Testis (tissue), 2 donors: ENCODE data around the gene CAMTA1.

Experiments
- POLR2A ChIP-seq: fragments of 450-650 bp; IDR thresholded peaks from one replicate; pipeline ENCODE4 v1.6.1; 2017; ENCODE audit warnings: antibody characterized with exemption, mild to moderate bottlenecking, moderate library complexity
- TF ChIP-seq, protein P1 (sequence below), 3 experiments: fragments of 450-650 bp in 2 of 3; fragments of 200-600 bp in 1 of 3; sonication (generic) in 1 of 3; IDR thresholded peaks; one replicate each; pipeline ENCODE4 v1.5.1; 2016 to 2019; ENCODE audit warnings: antibody characterized with exemption in 3 of 3, mild to moderate bottlenecking in 2 of 3, moderate library complexity in 1 of 3

DNA sequence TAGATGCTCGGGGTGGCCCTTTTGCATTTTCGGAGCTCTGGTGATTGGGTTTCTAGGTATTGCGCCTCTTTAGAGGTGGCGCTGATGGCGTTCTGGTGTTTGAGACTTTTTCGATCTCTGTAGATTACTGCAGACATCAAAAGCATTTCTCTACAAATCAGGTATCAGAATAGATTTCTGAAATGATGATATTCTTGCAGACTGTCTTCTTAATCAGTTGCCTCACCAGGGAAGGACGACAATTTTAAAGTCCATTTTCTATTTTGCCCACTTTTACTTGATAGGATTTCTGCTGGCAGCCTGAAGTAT, 920.6 kb downstream of the CAMTA1 start:
- TF ChIP-seq, protein P1, sequence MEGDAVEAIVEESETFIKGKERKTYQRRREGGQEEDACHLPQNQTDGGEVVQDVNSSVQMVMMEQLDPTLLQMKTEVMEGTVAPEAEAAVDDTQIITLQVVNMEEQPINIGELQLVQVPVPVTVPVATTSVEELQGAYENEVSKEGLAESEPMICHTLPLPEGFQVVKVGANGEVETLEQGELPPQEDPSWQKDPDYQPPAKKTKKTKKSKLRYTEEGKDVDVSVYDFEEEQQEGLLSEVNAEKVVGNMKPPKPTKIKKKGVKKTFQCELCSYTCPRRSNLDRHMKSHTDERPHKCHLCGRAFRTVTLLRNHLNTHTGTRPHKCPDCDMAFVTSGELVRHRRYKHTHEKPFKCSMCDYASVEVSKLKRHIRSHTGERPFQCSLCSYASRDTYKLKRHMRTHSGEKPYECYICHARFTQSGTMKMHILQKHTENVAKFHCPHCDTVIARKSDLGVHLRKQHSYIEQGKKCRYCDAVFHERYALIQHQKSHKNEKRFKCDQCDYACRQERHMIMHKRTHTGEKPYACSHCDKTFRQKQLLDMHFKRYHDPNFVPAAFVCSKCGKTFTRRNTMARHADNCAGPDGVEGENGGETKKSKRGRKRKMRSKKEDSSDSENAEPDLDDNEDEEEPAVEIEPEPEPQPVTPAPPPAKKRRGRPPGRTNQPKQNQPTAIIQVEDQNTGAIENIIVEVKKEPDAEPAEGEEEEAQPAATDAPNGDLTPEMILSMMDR (IDR thresholded peaks at IDR 0.05) = no peak
- no peak for TF ChIP-seq POLR2A
